OCI-LY7 (cell line): ENCODE data around the gene ACAA2. TPM values are rescaled to one million over a fixed set of nuclear protein-coding genes. Genes with fewer than 3 reads are reported as not detected.

ENCODE experiments used
- BruUV-seq: library from RNA; stranded (reverse); fragments of 400-500 nt; replicated peaks from 2 replicates; lab custom pipeline; 2021; lab: Mats Ljungman, UMichigan
- CTCF ChIA-PET: fragments of 300-600 bp; sonication (Branson Sonifier 250); formaldehyde crosslinking; loops from one replicate; lab custom pipeline; 2022; ENCODE audit warnings: antibody characterized with exemption; ENCODE audit not compliant: unreplicated experiment; lab: Charles Lee
- POLR2A ChIA-PET: fragments of 300-600 bp; sonication (Branson Sonifier 250); formaldehyde crosslinking; loops from one replicate; lab custom pipeline; 2022; ENCODE audit warnings: antibody characterized with exemption; lab: Charles Lee
- DNase-seq: peaks from one replicate; pipeline ENCODE4 v3.0.0-alpha.2; 2015; ENCODE audit warnings: low spot score
- H2AFZ ChIP-seq: fragments of 200-600 bp; sonication (generic), shearing (Covaris generic); 2 replicates; pipeline ENCODE4 v1.6.1; 2014; ENCODE audit warnings: mild to moderate bottlenecking, antibody characterized with exemption, low read length, moderate library complexity
- H3K27ac ChIP-seq: fragments of 200-600 bp; sonication (generic); 2 replicates; pipeline ENCODE4 v1.5.1; 2014; ENCODE audit warnings: mixed run types, low read depth, mild to moderate bottlenecking, moderate library complexity, low read length, inconsistent platforms; ENCODE audit not compliant: poor library complexity, severe bottlenecking
- H3K36me3 ChIP-seq: fragments of 200-600 bp; sonication (generic); 2 replicates; pipeline ENCODE4 v1.6.1; 2014; ENCODE audit warnings: mild to moderate bottlenecking, antibody characterized with exemption, low read length, moderate library complexity, mixed read lengths; ENCODE audit not compliant: insufficient read depth
- H3K4me1 ChIP-seq: fragments of 200-600 bp; sonication (generic); 2 replicates; pipeline ENCODE4 v1.5.1; 2014; ENCODE audit warnings: mild to moderate bottlenecking, low read length; ENCODE audit not compliant: insufficient read depth, poor library complexity, severe bottlenecking
- H3K4me2 ChIP-seq: fragments of 200-600 bp; sonication (generic); 2 replicates; pipeline ENCODE4 v1.6.1; 2014; ENCODE audit warnings: mild to moderate bottlenecking, low read length
- H3K4me3 ChIP-seq: fragments of 200-600 bp; sonication (generic); 2 replicates; pipeline ENCODE4 v1.5.1; 2014; ENCODE audit warnings: mild to moderate bottlenecking, low read depth, low read length; ENCODE audit not compliant: poor library complexity, severe bottlenecking
- H3K79me2 ChIP-seq: fragments of 200-600 bp; sonication (generic); 2 replicates; pipeline ENCODE4 v1.6.1; 2016; ENCODE audit warnings: low read depth, mild to moderate bottlenecking, low read length, moderate library complexity, mixed read lengths; ENCODE audit not compliant: insufficient read depth
- H3K9me2 ChIP-seq: fragments of 200-600 bp; sonication (generic); 2 replicates; pipeline ENCODE4 v1.6.1; 2016; ENCODE audit warnings: mild to moderate bottlenecking, low read length, mixed read lengths; ENCODE audit not compliant: insufficient read depth
- H3K9me3 ChIP-seq: fragments of 200-600 bp; sonication (generic); 2 replicates; pipeline ENCODE4 v1.6.1; 2014; ENCODE audit warnings: mild to moderate bottlenecking, mixed run types, low read length, mixed read lengths
- H4K20me1 ChIP-seq: fragments of 200-600 bp; sonication (generic); 2 replicates; pipeline ENCODE4 v1.6.1; 2014; ENCODE audit warnings: mild to moderate bottlenecking, antibody characterized with exemption, low read length, moderate library complexity, mixed read lengths; ENCODE audit not compliant: insufficient read depth
- EZH2phosphoT487 ChIP-seq: fragments of 200-600 bp; sonication (generic); IDR thresholded peaks from 2 replicates; pipeline ENCODE4 v1.6.1; 2018; ENCODE audit warnings: low read depth, borderline replicate concordance, mild to moderate bottlenecking, mixed run types, antibody characterized with exemption, low read length, moderate library complexity, mixed read lengths
- intact Hi-C: fragments of 100-400 bp; cut with micrococcal nuclease; formaldehyde crosslinking; loops from one replicate; pipeline ENCODE4 v1.10.0; 2022; ENCODE audit not compliant: unreplicated experiment
- total RNA-seq, 2 experiments: library from RNA; depleted of rRNA in 1 of 2; stranded (reverse); fragments of >200 nt in 1 of 2; shearing (Covaris generic) in 1 of 2; gene quantifications; 2 replicates each; pipeline ENCODE4 v1.2.3, GENCODE V29; 2014 to 2022
- TF ChIP-seq, protein P1 (sequence below): fragments of 200-600 bp; sonication (generic); conservative IDR thresholded peaks from 2 replicates; pipeline ENCODE4 v1.5.1; 2014; ENCODE audit warnings: mild to moderate bottlenecking, antibody characterized with exemption, low read length, moderate library complexity, mixed read lengths

Gene ACAA2
- total RNA-seq, 2 experiments from 2014 or later = 30.8 to 54.4 TPM

DNA sequence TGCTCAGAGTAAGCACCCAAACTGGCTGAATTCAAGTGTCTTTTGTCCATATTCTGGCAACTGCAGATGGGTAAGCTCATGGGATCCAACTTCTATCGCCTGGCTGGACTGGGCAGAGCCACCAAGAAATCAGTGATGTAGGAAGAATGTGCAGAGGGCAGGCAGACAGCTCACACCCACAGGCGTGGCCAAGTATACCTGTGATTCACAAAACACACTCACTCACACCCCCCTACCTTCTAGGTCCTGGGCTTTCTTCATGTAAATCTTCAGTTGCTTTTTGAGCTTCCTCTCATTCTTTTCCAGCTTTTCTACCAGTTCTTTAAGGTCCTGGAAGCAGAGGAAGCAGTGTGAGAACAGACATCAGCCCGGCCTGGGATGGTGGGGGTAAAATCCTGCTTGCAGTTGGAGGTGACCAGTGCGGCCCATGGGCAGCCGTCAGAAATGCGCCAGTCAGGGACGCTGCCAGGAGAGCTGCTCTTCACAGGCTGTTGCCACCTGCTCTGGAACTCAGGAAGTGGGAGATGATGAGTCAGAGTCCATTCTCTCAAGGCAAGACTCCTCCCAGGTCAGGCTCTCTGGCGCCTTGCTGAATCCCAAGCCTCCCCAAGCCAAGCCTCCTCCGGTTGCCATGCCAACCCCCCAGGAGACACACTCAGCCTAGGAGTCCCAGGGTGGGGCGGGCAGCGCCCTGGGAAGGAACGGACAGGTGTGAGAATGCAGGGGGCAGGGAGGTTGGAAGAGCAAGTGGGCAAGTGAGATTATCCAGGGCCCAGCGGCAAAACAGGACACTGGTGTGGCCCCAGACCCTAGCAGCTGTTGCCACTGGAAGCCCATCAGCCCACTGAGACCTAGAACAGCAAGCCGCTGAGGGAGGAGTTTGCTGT, 36.2 kb upstream of the ACAA2 start:
- Histone ChIP-seq H3K9me2 (no peaks in the 10 kb centered on the region), H3K36me3 (no peaks in the 10 kb centered on the region), H3K27ac (no peak overlapping the region), H3K4me3 (no peak overlapping the region), H4K20me1 (no peaks in the 10 kb centered on the region), H3K79me2 (no peaks in the 10 kb centered on the region), H2AFZ (no peak overlapping the region), H3K4me2 (no peak overlapping the region), H3K4me1 (no peaks in the 10 kb centered on the region), H3K9me3 (no peaks in the 10 kb centered on the region)
- CTCF ChIA-PET = no interaction called here
- no peak for DNase-seq
- intact Hi-C loops = no loop called here
- POLR2A ChIA-PET = no interaction called here
- BruUV-seq = no TSS peak
- TF ChIP-seq, protein P1, sequence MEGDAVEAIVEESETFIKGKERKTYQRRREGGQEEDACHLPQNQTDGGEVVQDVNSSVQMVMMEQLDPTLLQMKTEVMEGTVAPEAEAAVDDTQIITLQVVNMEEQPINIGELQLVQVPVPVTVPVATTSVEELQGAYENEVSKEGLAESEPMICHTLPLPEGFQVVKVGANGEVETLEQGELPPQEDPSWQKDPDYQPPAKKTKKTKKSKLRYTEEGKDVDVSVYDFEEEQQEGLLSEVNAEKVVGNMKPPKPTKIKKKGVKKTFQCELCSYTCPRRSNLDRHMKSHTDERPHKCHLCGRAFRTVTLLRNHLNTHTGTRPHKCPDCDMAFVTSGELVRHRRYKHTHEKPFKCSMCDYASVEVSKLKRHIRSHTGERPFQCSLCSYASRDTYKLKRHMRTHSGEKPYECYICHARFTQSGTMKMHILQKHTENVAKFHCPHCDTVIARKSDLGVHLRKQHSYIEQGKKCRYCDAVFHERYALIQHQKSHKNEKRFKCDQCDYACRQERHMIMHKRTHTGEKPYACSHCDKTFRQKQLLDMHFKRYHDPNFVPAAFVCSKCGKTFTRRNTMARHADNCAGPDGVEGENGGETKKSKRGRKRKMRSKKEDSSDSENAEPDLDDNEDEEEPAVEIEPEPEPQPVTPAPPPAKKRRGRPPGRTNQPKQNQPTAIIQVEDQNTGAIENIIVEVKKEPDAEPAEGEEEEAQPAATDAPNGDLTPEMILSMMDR = no peak
- TF ChIP-seq EZH2phosphoT487 = no peak

DNA sequence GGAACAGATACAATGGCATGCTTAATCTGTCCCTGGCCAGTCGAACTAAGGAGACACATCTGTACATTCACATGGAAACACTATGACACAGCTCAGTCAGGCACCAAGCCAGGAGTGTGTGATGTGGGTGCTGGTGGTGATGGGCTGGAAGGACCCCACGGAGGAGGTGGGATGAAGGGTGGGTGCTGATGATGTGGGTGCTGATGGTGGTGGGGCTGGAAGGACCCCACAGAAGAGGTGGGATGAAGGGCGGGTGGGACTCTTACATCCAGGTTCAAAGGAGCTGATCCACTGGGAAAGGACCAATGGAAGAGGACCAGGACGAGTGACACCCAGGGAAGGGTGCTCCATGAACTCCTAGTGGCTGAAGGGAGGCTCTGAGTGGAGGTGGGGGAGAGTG, 34.8 kb upstream of the ACAA2 start:
- Histone ChIP-seq H3K79me2 (no peaks in the 10 kb centered on the region), H4K20me1 (no peaks in the 10 kb centered on the region), H3K4me2 (no peak overlapping the region), H3K36me3 (no peaks in the 10 kb centered on the region), H3K9me2 (no peaks in the 10 kb centered on the region), H3K4me1 (no peaks in the 10 kb centered on the region), H3K27ac (no peak overlapping the region), H2AFZ (no peak overlapping the region), H3K4me3 (no peak overlapping the region), H3K9me3 (no peaks in the 10 kb centered on the region)
- ChIA-PET CTCF (interaction anchor here (0.6 kb wide), 1 partner anchor 11 kb away, joined by 3 read pairs; no protein-coding TSS in a partner anchor), POLR2A (no interaction called here)
- intact Hi-C loops = no loop called here
- BruUV-seq = no TSS peak
- TF ChIP-seq EZH2phosphoT487 = no peak
- TF ChIP-seq, protein P1 = no peak
- no peak for DNase-seq

DNA sequence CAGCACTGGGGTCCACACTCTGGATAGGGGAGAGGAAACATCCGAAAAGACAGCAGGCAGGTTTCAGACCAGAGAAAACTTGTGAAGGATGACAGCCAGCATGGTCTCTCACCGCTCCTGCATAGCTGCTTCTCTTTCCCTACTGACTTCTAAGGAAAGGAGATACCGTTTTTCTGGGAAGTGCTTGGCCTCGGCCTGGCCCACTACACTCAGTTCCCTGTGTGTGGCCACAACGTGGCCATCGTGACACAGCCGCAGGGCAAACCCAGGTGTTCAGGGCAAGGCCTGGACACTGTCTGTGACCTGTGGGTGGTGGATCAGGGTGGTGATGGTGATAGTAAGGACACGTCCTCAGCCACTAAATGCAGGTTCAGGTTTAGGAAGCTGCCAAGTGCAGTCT, 34.2 kb upstream of the ACAA2 start:
- ChIA-PET POLR2A (no interaction called here), CTCF (interaction anchor here (0.6 kb wide), 1 partner anchor 11 kb away, joined by 3 read pairs; no protein-coding TSS in a partner anchor)
- intact Hi-C loops = no loop called here
- Histone ChIP-seq H3K4me3 (no peak overlapping the region), H3K4me2 (no peak overlapping the region), H4K20me1 (no peaks in the 10 kb centered on the region), H2AFZ (no peak overlapping the region), H3K79me2 (no peaks in the 10 kb centered on the region), H3K36me3 (no peaks in the 10 kb centered on the region), H3K4me1 (no peaks in the 10 kb centered on the region), H3K9me3 (no peaks in the 10 kb centered on the region), H3K9me2 (no peaks in the 10 kb centered on the region), H3K27ac (no peak overlapping the region)
- no TSS peak for BruUV-seq
- TF ChIP-seq, protein P1 = no peak
- DNase-seq = no peak
